Peyer's patch (tissue), 4 donors: Measurements from ENCODE around the gene OR10A7.

Experiments
- POLR2A ChIP-seq, 2 donors: fragments of 450-650 bp; IDR thresholded peaks; one replicate each; pipeline ENCODE4 v1.5.1; 2017; ENCODE audit warnings: antibody characterized with exemption in 2 of 2, mild to moderate bottlenecking in 2 of 2, moderate library complexity in 2 of 2
- TF ChIP-seq, protein P1 (sequence below), 6 experiments: fragments of 450-650 bp in 4 of 6; fragments of 200-600 bp in 2 of 6; sonication (generic) in 1 of 6; IDR thresholded peaks; one replicate each; pipeline ENCODE4 v1.5.1; 2017 to 2019; ENCODE audit warnings: antibody characterized with exemption in 6 of 6, mild to moderate bottlenecking in 3 of 6, moderate library complexity in 1 of 6

DNA sequence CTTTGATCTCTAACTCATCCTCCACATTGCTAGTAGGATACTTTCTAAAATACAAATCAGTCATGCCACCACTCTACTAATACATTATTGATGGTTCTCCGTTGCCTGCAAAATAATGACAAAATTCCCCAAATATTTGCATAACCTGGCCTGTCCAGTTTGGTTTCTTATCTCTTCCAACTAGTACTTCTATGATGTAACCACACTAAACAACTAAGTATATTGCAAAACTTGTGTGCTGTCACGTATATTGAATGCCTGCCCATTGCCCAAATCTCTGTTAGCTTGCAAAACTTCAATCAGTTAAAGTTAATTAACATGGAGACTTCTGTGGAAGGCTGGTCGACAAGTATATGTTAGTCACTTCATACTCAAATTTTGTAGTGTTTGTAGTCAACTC, 30.1 kb downstream of the OR10A7 start:
- TF ChIP-seq, protein P1, sequence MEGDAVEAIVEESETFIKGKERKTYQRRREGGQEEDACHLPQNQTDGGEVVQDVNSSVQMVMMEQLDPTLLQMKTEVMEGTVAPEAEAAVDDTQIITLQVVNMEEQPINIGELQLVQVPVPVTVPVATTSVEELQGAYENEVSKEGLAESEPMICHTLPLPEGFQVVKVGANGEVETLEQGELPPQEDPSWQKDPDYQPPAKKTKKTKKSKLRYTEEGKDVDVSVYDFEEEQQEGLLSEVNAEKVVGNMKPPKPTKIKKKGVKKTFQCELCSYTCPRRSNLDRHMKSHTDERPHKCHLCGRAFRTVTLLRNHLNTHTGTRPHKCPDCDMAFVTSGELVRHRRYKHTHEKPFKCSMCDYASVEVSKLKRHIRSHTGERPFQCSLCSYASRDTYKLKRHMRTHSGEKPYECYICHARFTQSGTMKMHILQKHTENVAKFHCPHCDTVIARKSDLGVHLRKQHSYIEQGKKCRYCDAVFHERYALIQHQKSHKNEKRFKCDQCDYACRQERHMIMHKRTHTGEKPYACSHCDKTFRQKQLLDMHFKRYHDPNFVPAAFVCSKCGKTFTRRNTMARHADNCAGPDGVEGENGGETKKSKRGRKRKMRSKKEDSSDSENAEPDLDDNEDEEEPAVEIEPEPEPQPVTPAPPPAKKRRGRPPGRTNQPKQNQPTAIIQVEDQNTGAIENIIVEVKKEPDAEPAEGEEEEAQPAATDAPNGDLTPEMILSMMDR (IDR thresholded peaks at IDR 0.05) = no peak
- no peak for TF ChIP-seq POLR2A (IDR thresholded peaks at IDR 0.05)
